Right hindlimb (tissue), 1 donor: Measurements from ENCODE around the gene KRT8.
A peak's percentile ranks its signal among the peaks of the same experiment; 100 is the strongest.
"Not testable (repeated sequence)": the region's sequence is repeated elsewhere in the genome, so short reads cannot be mapped to it uniquely, and the experiment has no call there.

Source experiments
- DNase-seq: peaks from one replicate; pipeline ENCODE4 v3.0.0-alpha.2; 2018

Gene KRT8

GRCh38 chr12:52873832-52874572 lies 30.9 kb downstream of the KRT8 start:
- peak; percentile 82 for DNase-seq

GRCh38 chr12:52873513-52873831 lies 31.4 kb downstream of the KRT8 start:
- DNase-seq: no peak

GRCh38 chr12:52872644-52873389 lies 32.1 kb downstream of the KRT8 start:
- DNase-seq: no peak

GRCh38 chr12:52871291-52872039 lies 33.4 kb downstream of the KRT8 start:
- DNase-seq: peak; percentile 55

- peak; percentile 47 for DNase-seq
Observed at GRCh38 chr12:52870361-52871290, 34.2 kb downstream of the KRT8 start.

- peak; percentile 40 for DNase-seq
Observed at GRCh38 chr12:52867642-52868041, 37.2 kb downstream of the KRT8 start.

GRCh38 chr12:52867152-52867551 lies 37.7 kb downstream of the KRT8 start:
- DNase-seq: no peak

GRCh38 chr12:52865090-52865944 lies 39.6 kb downstream of the KRT8 start:
- DNase-seq: peak; percentile 81

- no peak for DNase-seq
Observed at GRCh38 chr12:52862023-52862422, 42.9 kb downstream of the KRT8 start.

GRCh38 chr12:52861511-52861910 lies 43.4 kb downstream of the KRT8 start:
- no peak for DNase-seq

- no peak for DNase-seq
Observed at GRCh38 chr12:52860102-52860823, 44.6 kb downstream of the KRT8 start.

- no peak for DNase-seq
Observed at GRCh38 chr12:52857500-52857899, 47.4 kb downstream of the KRT8 start.

GRCh38 chr12:52856787-52857186 lies 48.1 kb downstream of the KRT8 start:
- no peak for DNase-seq

GRCh38 chr12:52856077-52856476 lies 48.8 kb downstream of the KRT8 start:
- DNase-seq: not testable (repeated sequence)

GRCh38 chr12:52851787-52852186 lies 53.1 kb downstream of the KRT8 start:
- DNase-seq: no peak

- no peak for DNase-seq
Observed at GRCh38 chr12:52850681-52851080, 54.2 kb downstream of the KRT8 start.

GRCh38 chr12:52849511-52849910 lies 55.4 kb downstream of the KRT8 start:
- no peak for DNase-seq

- DNase-seq: no peak
Observed at GRCh38 chr12:52848661-52849255, 56.1 kb downstream of the KRT8 start, which contains the start of gene KRT78. TSS of gene KRT78 (minus strand) at chr12:52848994. CDS start at chr12:52848930, 64 bp downstream.

GRCh38 chr12:52847335-52848102 lies 57.4 kb downstream of the KRT8 start:
- DNase-seq: no peak
